K562 (cell line): ENCODE results near the gene DNM1. TPM values are rescaled to one million over a fixed set of nuclear protein-coding genes. Genes with fewer than 3 reads are reported as not detected.

ENCODE experiments used
- ATF6 ChIP-seq: sonication (generic); formaldehyde crosslinking; IDR thresholded peaks from 2 replicates; pipeline ENCODE4 v1.4.0; 2020; ENCODE audit warnings: mild to moderate bottlenecking, missing genetic modification reagents
- CC2D1A ChIP-seq: fragments of 450-650 bp; IDR thresholded peaks from 2 replicates; pipeline ENCODE4 v1.6.1; 2017; ENCODE audit warnings: mild to moderate bottlenecking
- GTF2A2 ChIP-seq: IDR thresholded peaks from 2 replicates; pipeline ENCODE4 v1.6.1; 2016; ENCODE audit warnings: mild to moderate bottlenecking, missing genetic modification characterization, missing compliant biosample characterization
- HBP1 ChIP-seq: fragments of 450-650 bp; formaldehyde crosslinking; IDR thresholded peaks from 2 replicates; pipeline ENCODE4 v1.4.0; 2022; ENCODE audit warnings: missing genetic modification characterization
- HMGN3 ChIP-seq: IDR thresholded peaks from 2 replicates; pipeline ENCODE4 v1.6.1; 2011; ENCODE audit warnings: borderline replicate concordance, low read depth, mild to moderate bottlenecking, mixed read lengths, low read length; ENCODE audit not compliant: insufficient read length; ENCODE audit errors: extremely low read depth
- HNRNPH1 ChIP-seq: fragments of 200-400 bp; formaldehyde crosslinking; optimal IDR thresholded peaks from 2 replicates; pipeline ENCODE3; 2017; ENCODE audit warnings: low read depth, mild to moderate bottlenecking, low read length, moderate library complexity
- HOMEZ ChIP-seq: fragments of 250-450 bp; sonication (Bioruptor Pico); IDR thresholded peaks from 2 replicates; pipeline ENCODE4 v1.4.0; 2020; ENCODE audit warnings: mild to moderate bottlenecking, moderate library complexity
- MLLT1 ChIP-seq, 2 experiments: fragments of 450-650 bp; IDR thresholded peaks; 2 replicates each; pipeline ENCODE4 v1.6.1; 2016
- RBM39 ChIP-seq: fragments of 200-400 bp; formaldehyde crosslinking; optimal IDR thresholded peaks from 2 replicates; pipeline ENCODE3; 2018; ENCODE audit warnings: low read depth, low read length
- SRSF3 ChIP-seq: fragments of 200-400 bp; formaldehyde crosslinking; IDR thresholded peaks from 2 replicates; pipeline ENCODE4 v1.6.1; 2016; ENCODE audit warnings: mild to moderate bottlenecking, low read length, moderate library complexity; ENCODE audit not compliant: insufficient read depth
- STAT6 ChIP-seq: sonication (generic); formaldehyde crosslinking; IDR thresholded peaks from 2 replicates; pipeline ENCODE4 v1.8.1; 2023; ENCODE audit warnings: mild to moderate bottlenecking, missing genetic modification reagents
- U2AF1 ChIP-seq: fragments of 200-400 bp; formaldehyde crosslinking; optimal IDR thresholded peaks from 2 replicates; pipeline ENCODE3; 2017; ENCODE audit warnings: mild to moderate bottlenecking, low read depth, low read length, moderate library complexity
- ZFPM2 ChIP-seq: fragments of 250-450 bp; sonication (Bioruptor Pico); IDR thresholded peaks from 2 replicates; pipeline ENCODE4 v1.5.1; 2022; ENCODE audit warnings: mild to moderate bottlenecking
- ZNF23 ChIP-seq: fragments of 250-450 bp; sonication (Bioruptor Pico); IDR thresholded peaks from 2 replicates; pipeline ENCODE4 v1.4.0; 2020; ENCODE audit warnings: mild to moderate bottlenecking
- ZNF354B ChIP-seq: fragments of 250-450 bp; sonication (Bioruptor Pico); IDR thresholded peaks from 2 replicates; pipeline ENCODE4 v1.4.0; 2020
- polyA plus RNA-seq, 8 experiments: library from polyadenylated mRNA; depleted of rRNA in 4 of 8; stranded (reverse) in 5 of 8; unstranded in 3 of 8; fragments of >200 nt; fragmentation: Nextera tagmentation in 2 of 8; fragmentation: Illumina TruSeq in 1 of 8; extraction: Ambion mirVana in 2 of 8; extraction: Trizol in 1 of 8; gene quantifications; 2 replicates each; pipeline versions ENCODE4 v1.2.1 to v1.2.3, GENCODE V29; 2011 to 2014; ENCODE audit warnings: inconsistent platforms in 1 of 8, missing spikeins in 1 of 8
- total RNA-seq, 7 experiments: library from RNA; depleted of rRNA in 6 of 7; stranded (reverse); fragments of >200 nt in 6 of 7; fragmentation: Illumina TruSeq in 2 of 7; extraction: Trizol in 2 of 7; gene quantifications; 2 replicates each; pipeline versions ENCODE4 v1.2.1 to v1.2.3, GENCODE V29; 2011 to 2021; ENCODE audit warnings: low replicate concordance in 1 of 7
- TF ChIP-seq, protein P1 (sequence below): sonication (generic); formaldehyde crosslinking; IDR thresholded peaks from 2 replicates; pipeline ENCODE4 v1.8.1; 2023; ENCODE audit warnings: mild to moderate bottlenecking, missing genetic modification reagents

The DNM1 gene
- total and polyA plus RNA-seq, 9 of the 15 experiments (the other 6 are each of a cell fraction or from before 2014, with no cell fraction given): 0.39 to 23.1 (median 9.1) TPM

- TF ChIP-seq ATF6 (CRISPR knock-in tag): no peak
- no peak for TF ChIP-seq GTF2A2 (tag)
- TF ChIP-seq ZNF23 (CRISPR knock-in tag): no peak
- TF ChIP-seq HBP1 (CRISPR knock-in tag): peak; percentile 49; the same call in 1 of the 2 replicates
- TF ChIP-seq, protein P1, sequence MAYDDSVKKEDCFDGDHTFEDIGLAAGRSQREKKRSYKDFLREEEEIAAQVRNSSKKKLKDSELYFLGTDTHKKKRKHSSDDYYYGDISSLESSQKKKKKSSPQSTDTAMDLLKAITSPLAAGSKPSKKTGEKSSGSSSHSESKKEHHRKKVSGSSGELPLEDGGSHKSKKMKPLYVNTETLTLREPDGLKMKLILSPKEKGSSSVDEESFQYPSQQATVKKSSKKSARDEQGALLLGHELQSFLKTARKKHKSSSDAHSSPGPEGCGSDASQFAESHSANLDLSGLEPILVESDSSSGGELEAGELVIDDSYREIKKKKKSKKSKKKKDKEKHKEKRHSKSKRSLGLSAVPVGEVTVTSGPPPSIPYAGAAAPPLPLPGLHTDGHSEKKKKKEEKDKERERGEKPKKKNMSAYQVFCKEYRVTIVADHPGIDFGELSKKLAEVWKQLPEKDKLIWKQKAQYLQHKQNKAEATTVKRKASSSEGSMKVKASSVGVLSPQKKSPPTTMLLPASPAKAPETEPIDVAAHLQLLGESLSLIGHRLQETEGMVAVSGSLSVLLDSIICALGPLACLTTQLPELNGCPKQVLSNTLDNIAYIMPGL (CRISPR knock-in tag): peak; percentile 76
- TF ChIP-seq SRSF3: no peak
- TF ChIP-seq CC2D1A: no peak
- TF ChIP-seq HOMEZ: 0 out of 2 replicates have a peak, but pooled peaks have one; percentile 47
- TF ChIP-seq ZNF354B: no peak
- TF ChIP-seq STAT6 (CRISPR knock-in tag): peak; percentile 91; the same call in 1 of the 2 replicates
- TF ChIP-seq HNRNPH1: no peak
- no peak for TF ChIP-seq U2AF1
- TF ChIP-seq ZFPM2: no peak
- TF ChIP-seq MLLT1 (IDR thresholded peaks at IDR 0.05): no peak
- no peak for TF ChIP-seq RBM39
- TF ChIP-seq HMGN3: no peak
These were observed 10.4 kb upstream of the DNM1 start (continued) for GRCh38 chr9:128192601-128193371.
